ENCODE measurements around the gene MAPRE3. TPM values are rescaled to one million over a fixed set of nuclear protein-coding genes. Genes with fewer than 3 reads are reported as not detected.
"Not testable (repeated sequence)": the region's sequence is repeated elsewhere in the genome, so short reads cannot be mapped to it uniquely, and the experiment has no call there.

Gene MAPRE3
- 10 to 100 TPM; 12.6 to 44.6 (median 23.8) TPM for polyA plus RNA-seq

DNA sequence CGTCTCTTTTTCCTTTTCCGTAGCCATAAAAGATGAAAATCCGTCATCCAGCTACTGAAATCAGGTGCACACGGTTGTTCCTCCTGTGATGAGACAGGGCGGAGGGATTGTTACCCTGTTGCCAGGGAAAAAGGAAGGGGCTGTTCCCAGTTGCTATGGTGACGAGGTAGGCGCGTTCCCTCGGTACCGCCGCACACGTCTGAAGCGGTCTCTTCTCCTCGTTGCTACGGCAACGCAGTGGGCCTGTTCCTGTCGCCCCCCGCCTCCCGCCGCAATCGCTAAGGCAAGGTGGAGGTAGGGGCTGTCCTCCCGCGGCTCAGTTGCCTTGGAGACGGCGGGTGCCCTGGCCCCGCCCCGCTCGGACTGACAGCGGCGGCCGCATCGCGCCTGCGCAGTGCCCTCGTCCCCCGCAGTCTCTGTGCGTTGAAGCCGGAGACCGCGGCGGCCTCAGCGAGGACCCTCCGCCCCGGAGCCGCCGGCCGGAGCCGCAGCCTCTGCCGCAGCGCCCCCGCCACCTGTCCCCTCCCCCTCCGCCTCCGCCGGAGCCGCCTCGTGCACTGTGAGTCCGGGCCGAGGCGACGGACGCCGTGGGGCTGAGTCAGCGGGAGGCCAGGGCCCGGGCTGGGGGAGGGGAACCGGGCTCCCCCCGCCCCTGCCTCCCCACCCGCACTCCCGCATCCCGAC is at the start of gene MAPRE3:
Gene MAPRE3, plus strand, starts transcription at position 394 of the 684 bp plus-strand sequence. CDS start 51,582 bp downstream, outside the sequence.
- no peak within 1 kb of the TSS for H3K27ac ChIP-seq (ENCODE audit: low read depth, low read length)
- 0 to 1% (median 1%) methylated on average over 45 to 69 of the region's 69 CpGs for WGBS, 3 donors

DNA sequence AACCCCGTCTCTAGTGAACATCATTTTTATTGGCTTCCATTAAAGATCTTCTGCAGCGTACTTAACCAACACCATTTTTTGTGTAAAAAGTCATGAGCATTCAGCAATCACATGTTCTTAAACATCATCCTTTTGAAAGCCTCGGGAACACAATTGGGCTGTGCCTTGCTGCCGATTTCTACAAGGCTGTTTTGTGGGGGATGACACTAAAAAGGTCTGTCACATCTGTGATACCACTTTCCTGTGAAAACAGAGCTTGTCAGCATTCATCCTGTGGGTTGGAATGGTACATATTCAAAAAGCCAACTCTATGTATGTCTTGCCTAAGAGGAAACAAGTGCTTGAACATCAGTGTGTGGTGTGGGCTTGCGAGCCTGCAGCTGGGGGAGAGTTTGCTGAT is 49.1 kb upstream of the MAPRE3 start:
- 81 to 89% (median 83%) methylated on average over 5 of the region's 5 CpGs for WGBS, 3 donors
- no peak overlapping the region for H3K27ac ChIP-seq (ENCODE audit: low read depth, low read length)

DNA sequence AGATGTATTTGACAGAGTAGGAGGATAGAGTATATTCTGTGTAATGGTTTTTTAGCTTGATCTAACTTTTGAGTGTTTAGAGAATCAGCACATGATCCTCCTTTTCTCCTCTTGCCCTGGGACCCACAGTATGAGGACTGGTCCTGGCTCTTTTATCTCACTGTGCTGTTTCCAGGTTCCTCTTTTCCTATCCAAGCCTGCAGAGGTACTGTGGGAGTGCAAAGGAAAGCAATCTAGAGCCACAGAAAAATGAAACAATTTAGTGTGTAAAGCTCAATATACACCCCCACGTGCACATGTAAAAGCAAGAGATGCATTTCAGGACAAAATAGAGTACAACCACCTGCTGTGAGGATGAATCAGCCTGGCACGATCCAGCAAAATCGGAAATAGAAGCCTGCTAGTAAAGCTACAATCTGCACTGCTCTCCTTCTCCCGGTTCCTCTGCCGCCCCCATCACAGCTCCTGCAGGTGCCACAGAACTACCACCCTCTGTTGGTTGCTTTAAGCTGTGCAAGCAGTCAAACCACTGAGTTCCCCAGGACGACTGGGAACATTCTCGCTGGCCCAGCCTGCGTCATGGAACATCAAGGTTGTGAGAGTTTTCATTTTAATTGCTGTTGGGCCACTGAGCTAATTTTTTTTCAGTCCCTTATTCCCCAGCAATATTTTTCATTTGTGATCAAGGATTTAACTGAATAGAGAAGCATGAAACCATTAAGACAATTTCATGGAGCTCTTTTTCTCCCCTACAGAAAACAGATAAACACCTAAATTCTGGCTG is 47.8 kb upstream of the MAPRE3 start:
- no peak overlapping the region for H3K27ac ChIP-seq (ENCODE audit: low read depth, low read length)
- WGBS, 3 donors, result 10 to 12% (median 11%) methylated on average over 8 of the region's 8 CpGs

DNA sequence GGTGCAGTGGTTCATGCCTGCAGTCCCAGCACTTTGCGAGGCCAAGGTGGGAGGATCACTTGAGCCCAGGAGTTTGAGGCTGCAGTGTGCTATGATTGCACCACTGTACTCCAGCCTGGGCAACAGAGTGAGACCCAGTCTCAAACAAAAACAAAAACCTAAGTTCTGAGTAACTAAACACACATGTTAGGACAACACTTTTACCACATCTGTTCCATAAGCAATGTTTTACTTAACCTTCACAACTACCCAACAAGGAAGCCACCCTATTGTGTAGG is 47.3 kb upstream of the MAPRE3 start:
- H3K27ac ChIP-seq (ENCODE audit: low read depth, low read length), result not testable (repeated sequence)
- WGBS, 3 donors, result 74 to 81% (median 75%) methylated on average over 1 of the region's 1 CpG

DNA sequence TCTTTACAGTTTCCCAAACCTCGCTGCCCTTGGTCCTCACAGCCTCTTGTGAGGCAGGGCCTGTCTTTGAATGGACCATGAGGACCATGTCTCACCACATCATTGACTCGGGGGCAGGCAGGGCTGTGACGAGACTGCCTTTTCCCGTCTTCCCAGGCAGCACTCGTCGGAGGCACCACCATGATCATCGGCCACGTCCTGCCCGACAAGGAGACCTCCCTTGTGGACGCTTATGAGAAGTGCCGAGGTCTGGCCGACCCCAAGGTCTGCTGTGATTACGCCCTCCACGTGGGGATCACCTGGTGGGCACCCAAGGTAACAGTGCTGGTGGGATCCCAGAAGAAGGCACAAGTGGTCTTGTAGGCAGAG is 45.7 kb upstream of the MAPRE3 start:
- no peak overlapping the region for H3K27ac ChIP-seq (ENCODE audit: low read depth, low read length)
- 91 to 96% (median 93%) methylated on average over 14 of the region's 14 CpGs for WGBS, 3 donors

DNA sequence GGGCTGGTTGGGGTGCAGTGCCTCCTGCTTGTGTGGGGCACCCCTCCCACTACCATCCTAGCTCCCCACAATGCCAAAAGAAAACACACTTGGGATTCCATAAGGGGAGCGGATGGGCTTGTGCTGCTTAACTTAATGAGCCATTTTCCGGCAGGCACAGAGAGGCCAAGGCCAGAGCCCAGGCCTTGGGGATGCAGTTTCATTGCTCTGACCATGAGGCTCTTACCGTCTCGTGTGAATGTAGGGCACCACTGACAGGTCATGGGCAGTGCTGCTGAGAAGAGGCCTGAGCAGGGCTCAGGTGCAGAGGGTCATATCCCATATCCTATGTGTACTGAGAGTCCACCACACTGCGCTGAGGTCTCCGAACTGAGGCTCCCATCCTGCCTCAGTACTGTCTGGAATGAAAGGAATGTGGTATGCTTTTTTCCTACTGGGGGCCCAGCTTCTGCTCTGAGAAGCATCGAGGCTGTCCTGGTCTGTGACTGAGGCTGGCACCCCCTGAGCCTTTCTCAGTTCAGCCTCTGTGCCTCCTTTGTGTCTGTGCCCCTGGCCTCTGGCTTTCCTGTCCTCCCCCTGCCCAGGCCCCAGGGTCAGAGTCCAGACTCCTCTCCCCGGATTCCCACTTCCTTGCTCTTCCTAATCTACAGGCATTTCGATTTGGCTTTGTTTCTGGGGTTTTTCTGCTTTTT is 45.2 kb upstream of the MAPRE3 start:
- 70 to 74% (median 71%) methylated on average over 9 of the region's 9 CpGs for WGBS, 3 donors
- H3K27ac ChIP-seq (ENCODE audit: low read depth, low read length), result no peak overlapping the region

DNA sequence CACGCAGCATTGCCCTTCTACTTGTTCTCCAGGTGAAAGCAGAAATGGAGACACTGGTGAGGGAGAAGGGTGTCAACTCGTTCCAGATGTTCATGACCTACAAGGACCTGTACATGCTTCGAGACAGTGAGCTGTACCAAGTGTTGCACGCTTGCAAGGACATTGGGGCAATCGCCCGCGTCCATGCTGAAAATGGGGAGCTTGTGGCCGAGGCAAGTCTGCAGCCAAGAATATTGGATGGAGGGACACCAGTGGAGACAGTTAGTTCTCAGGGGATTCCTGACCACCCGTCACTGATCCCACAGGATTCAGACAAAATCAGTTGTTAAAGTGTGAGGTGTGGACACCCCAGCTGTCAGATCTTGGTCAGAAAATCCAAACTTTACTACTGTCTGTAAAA is 43.2 kb upstream of the MAPRE3 start:
- H3K27ac ChIP-seq (ENCODE audit: low read depth, low read length), result no peak overlapping the region
- 90 to 94% (median 93%) methylated on average over 9 of the region's 9 CpGs for WGBS, 3 donors

DNA sequence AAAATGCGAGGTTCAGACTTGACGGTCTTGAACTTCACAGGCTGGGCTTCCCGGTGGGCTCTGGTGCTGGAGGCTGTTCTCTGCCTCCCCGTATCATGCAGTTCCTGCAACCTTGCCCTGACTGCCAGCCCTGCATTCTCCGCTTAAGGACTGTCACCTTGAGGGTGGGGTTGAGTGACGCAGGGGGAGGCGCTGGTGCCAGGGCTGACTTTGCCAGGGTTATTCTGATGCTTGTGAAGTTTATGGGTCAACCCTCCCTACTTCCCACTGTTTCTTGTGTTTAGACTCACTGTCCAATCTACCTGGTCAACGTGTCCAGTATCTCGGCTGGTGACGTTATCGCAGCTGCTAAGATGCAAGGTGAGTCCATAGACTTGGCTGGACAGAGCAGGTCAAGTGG is 37.5 kb upstream of the MAPRE3 start:
- no peak overlapping the region for H3K27ac ChIP-seq (ENCODE audit: low read depth, low read length)
- WGBS, 3 donors, result 68 to 80% (median 79%) methylated on average over 11 of the region's 11 CpGs

DNA sequence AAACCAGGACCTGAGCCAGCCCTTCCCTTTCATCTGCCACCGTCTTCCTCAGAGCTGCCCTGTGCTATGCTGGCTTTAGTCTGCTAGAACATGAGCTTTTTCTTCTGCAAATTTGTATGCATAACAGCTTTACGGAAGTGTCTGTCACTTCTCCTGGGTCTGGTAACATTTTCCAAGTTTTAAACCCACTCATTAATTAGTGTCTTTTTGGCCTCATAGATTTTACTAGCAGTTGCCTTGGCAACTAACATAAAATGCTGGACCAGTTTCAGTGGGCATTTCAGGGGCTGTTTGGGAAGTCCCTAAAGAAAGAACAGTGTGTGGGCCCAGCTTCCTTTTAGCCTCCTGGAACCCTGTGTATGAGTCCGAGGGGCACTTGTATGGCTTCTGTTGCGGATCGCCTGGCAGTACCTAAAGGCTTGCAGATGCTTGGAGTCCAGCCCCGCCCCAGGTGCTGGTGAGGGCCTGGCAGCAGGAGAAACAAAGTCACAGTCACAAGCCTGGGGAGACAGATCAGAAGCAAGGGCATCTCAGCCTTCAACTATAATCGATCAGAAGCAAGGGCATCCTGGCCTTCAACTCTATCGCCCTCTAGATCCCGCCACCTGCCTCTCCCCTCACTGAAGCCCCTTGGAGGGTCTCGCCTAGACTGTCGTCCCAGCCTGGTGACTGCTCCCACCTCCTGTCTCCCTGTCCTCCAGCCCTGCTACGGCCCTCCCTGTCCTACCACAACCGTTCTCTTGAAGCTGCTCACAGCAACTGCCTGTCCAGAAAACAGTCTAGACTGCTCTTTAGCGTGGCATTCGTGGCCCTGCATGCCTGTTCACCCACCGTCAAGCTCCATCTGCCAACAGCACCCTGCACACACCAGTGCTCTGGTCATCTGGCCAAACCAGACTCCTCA is 36.8 kb upstream of the MAPRE3 start:
- whole genome bisulfite sequencing, 3 donors, result 78 to 88% (median 87%) methylated on average over 16 of the region's 16 CpGs
- H3K27ac ChIP-seq (ENCODE audit: low read depth, low read length), result no peak overlapping the region

DNA sequence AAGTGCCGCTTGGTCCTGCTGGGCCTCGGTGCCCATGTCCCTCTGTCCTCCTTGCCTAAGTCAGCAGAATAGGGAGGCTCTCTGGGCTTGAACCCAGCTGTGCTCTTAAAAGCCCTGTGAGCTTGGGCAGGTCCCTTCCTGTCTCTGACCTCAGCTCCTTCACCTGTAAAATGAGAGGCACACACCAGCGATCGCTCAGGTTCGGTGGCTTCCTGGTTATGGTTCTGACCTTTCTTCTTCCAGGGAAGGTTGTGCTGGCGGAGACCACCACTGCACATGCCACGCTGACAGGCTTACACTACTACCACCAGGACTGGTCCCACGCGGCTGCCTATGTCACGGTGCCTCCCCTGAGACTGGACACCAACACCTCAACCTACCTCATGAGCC is 36.1 kb upstream of the MAPRE3 start:
- H3K27ac ChIP-seq (ENCODE audit: low read depth, low read length), result no peak overlapping the region
- WGBS, 3 donors, result 84 to 89% (median 89%) methylated on average over 10 of the region's 10 CpGs

DNA sequence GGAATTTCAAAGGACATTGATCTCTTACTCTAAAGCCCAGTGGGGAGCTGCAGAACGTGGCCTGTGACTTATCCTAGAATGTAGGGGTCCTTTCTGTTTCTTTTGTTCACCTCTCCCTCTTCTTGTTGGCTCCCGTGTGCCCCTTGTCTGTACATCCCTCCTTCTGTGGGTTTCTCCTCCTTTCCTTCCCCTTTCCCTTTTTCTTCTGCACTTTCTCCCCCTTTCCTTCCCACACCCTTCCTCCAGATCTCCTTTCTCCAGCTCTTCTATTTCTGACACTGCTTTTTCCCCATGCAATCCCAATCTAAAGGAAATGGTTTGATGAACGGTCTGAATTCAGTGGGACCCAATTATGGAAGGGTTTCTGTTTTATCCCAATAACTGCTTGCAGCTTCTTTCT is 35.5 kb upstream of the MAPRE3 start:
- 54 to 69% (median 62%) methylated on average over 3 of the region's 3 CpGs for WGBS, 3 donors
- no peak overlapping the region for H3K27ac ChIP-seq (ENCODE audit: low read depth, low read length)

DNA sequence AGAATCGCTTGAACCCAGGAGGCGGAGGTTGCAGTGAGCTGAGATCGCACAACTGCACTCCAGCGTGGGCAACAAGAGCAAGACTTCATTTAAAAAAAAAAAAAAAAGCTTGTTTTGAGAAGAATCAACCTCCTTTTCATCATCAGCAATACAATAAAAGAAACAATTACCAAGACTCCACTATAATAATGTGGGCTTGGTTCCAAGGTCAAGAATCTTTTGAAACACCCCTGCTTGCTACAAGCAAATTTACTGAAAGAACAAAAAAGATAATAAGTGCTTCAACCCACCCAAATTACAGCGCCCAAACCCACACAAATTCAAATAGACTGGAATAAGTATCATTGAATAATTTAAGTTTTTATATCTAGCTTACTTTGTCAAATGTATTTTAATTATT is 33.6 kb upstream of the MAPRE3 start:
- no peak overlapping the region for H3K27ac ChIP-seq (ENCODE audit: low read depth, low read length)
- 84 to 88% (median 86%) methylated on average over 5 of the region's 5 CpGs for WGBS, 3 donors

DNA sequence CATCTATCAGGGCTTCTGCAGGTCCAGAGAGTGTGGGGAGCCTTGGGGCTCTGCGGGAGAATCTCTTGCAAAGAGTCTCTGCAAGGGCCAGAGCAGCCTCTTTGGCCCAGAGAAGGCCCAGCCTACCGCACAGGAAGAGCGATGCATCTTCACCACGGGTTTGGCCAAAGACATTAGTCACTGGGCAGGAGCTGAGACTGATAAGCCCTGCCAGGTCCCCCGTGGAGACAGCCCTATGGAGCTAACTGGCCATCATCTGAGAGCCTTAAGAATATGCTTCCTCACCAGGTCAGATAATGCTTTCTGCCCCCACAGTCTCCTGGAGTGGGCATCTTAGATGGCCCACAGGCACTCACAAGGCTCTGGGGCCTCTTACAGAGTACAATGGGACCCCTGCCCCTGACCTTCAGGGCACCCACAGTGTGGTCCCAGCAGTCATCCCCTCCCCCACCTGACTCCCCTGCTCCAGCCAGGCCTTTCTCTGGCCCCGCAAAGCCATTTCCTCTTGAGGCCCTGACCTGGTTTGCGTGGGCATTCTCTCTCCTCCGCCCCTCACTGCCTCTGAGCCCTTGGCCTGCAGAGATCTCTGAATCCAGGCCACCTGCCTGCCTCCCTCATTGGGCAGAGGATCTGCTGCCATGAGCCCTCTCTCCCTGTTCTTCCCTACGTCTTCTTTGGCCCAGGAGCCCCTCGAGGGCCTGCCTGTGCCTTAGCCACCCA is 31.9 kb upstream of the MAPRE3 start:
- WGBS, 3 donors, result 70 to 82% (median 76%) methylated on average over 10 of the region's 10 CpGs
- no peak overlapping the region for H3K27ac ChIP-seq (ENCODE audit: low read depth, low read length)

DNA sequence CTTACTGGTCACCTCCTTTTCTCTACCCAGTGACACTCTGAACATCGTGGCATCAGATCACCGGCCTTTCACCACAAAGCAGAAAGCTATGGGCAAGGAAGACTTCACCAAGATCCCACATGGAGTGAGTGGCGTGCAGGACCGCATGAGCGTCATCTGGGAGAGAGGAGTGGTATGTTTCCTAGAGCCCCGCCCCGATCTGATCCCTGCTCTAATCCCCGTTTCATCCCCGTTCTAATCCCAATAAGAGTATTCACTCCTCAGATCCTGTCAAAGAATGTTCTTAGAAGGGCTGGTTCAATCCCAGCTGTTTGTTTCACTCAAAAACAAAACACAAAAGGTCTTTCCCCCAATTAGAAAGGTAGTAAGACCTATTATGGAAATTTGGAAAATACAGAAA is 30.4 kb upstream of the MAPRE3 start:
- H3K27ac ChIP-seq (ENCODE audit: low read depth, low read length), result no peak overlapping the region
- WGBS, 3 donors, result 90 to 93% (median 90%) methylated on average over 9 of the region's 9 CpGs

DNA sequence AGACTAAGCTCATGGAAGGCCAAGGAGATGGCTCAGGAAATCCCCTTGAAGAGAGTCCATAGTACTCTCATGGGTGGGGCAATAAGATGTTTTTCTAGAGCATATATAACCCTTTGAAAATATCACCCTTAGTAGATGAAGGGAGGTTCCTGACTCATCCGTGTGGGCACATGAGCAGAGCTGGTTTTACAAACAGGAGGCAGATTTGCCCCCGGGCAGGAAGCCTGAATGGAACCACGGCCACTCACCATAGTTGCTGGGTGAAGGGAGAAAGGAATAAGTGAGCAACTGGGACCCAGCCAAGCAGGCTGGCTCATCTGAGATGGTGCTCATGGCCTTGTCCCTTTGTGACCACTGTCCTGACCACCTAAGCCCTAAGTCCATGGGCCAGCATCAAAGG is 29.0 kb upstream of the MAPRE3 start:
- WGBS, 3 donors, result 74 to 88% (median 83%) methylated on average over 3 of the region's 3 CpGs
- no peak overlapping the region for H3K27ac ChIP-seq (ENCODE audit: low read depth, low read length)

DNA sequence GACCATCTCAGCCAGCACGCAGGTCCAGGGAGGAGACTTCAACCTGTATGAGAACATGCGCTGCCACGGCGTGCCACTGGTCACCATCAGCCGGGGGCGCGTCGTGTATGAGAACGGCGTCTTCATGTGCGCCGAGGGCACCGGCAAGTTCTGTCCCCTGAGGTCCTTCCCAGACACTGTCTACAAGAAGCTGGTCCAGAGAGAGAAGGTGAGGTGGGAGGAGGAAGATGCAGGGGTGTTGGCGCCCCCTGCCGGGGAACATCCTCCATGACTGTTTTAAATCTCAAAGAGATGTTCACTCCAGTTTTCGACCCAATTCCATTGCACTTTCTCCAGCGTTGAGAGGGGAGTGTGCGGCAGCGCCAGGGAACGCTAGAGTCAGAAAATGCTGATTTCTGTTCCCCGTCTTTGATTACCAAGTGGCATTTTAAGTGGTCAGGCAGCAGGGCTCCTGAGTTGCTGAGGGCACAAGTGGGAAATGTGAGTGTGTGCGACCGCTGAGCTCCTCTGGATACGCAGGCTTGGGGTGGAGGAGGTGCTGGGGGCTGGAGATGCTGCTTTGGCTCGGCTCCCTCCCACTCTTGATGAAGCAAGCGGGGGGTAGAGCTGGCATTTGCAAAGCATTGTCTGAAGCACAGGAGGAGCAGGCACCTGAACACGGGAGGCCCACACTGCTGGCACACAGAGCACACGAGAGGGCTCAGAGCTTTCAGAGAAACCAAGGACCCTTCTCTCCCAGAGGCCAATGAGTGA is 27.7 kb upstream of the MAPRE3 start:
- 26 to 33% (median 28%) methylated on average over 28 of the region's 28 CpGs for WGBS, 3 donors
- no peak overlapping the region for H3K27ac ChIP-seq (ENCODE audit: low read depth, low read length)

DNA sequence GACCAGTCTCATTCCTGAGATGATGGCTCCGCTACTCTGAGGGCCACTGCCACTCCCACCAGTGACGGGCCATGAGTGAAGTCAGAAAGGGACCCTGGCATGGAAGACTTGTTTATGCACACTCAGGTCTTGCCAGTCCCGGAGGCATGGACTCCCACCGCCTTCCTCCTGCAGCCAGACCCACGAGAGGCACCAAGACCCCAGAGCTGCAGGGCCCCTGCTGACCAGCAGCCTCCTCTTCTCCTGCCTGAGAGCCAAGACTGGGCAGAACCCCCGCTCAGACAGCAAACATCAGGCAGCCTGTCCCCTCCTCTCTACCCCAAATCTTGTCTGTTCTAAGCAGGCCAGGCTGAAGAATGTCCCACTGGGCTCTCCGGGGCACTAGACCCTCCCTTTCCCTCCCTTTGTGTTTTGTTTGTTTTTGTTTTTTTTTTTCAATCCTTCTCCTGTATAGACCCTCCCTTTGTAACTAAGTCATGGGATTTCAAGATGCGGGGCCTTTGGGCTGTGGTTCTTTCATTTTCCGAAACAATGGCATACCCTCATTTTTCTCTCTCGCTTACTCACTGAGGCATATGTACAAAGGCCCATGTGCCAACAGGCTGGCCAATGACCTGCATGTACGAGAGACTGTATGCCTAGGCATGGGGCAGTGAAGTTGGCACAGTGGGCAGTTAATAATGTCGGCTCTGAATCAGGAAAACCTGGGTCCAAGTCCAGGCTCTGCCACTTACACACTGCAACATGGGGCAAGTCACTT is 24.3 kb upstream of the MAPRE3 start:
- H3K27ac ChIP-seq (ENCODE audit: low read depth, low read length), result no peak overlapping the region
- 87 to 89% (median 89%) methylated on average over 11 to 12 of the region's 12 CpGs for WGBS, 3 donors
